Stomach (tissue), 9 donors: ENCODE measurements around the gene DSG4. TPM values are rescaled to one million over a fixed set of nuclear protein-coding genes. Genes with fewer than 3 reads are reported as not detected.

ENCODE experiments used
- DNase-seq, 2 donors: peaks; one replicate each; pipeline versions ENCODE4 v3.0.0 to v3.0.0-alpha.2; 2013 to 2019
- H3K27ac ChIP-seq, 5 donors: fragments of 200-600 bp in 4 of 5; sonication (generic) in 4 of 5; one replicate each; pipeline ENCODE4 v1.5.1; 2013 to 2019; ENCODE audit warnings: mild to moderate bottlenecking in 1 of 5, moderate library complexity in 1 of 5
- H3K27me3 ChIP-seq, 3 donors: fragments of 200-600 bp; sonication (generic); one replicate each; pipeline ENCODE4 v1.5.1; 2017 to 2019; ENCODE audit warnings: mixed run types in 1 of 3
- H3K36me3 ChIP-seq, 4 donors: fragments of 200-600 bp; sonication (generic); 1 replicate in 3 of 4; 2 replicates in 1 of 4; pipeline ENCODE4 v1.5.1; 2016 to 2019
- H3K4me1 ChIP-seq, 4 donors: fragments of 200-600 bp; sonication (generic); one replicate each; pipeline ENCODE4 v1.5.1; 2016 to 2019
- H3K4me3 ChIP-seq, 4 donors: fragments of 200-600 bp; sonication (generic) in 3 of 4; one replicate each; pipeline ENCODE4 v1.5.1; 2016 to 2019; ENCODE audit warnings: mild to moderate bottlenecking in 1 of 4
- H3K9me3 ChIP-seq, 4 donors: fragments of 200-600 bp; sonication (generic); one replicate each; pipeline ENCODE4 v1.5.1; 2016 to 2019
- EP300 ChIP-seq: sonication (generic); formaldehyde crosslinking; IDR thresholded peaks from one replicate; pipeline ENCODE4 v1.6.1; 2017; ENCODE audit warnings: antibody characterized with exemption
- POLR2A ChIP-seq, 4 donors: fragments of 450-650 bp; IDR thresholded peaks; one replicate each; pipeline ENCODE4 v1.6.1; 2016; ENCODE audit warnings: antibody characterized with exemption in 4 of 4, control low read depth in 2 of 4, mild to moderate bottlenecking in 1 of 4, moderate library complexity in 1 of 4
- POLR2AphosphoS5 ChIP-seq, 3 donors: sonication (generic); formaldehyde crosslinking; IDR thresholded peaks; one replicate each; pipeline ENCODE4 v1.6.1; 2016; ENCODE audit warnings: antibody characterized with exemption in 3 of 3
- WGBS, 5 donors: extraction: QIAGEN DNeasy Blood & Tissue Kit in 3 of 5; methylation state at CpG; one replicate each; pipeline versions ENCODE4 v1.1.5 to v1.1.7; 2013 to 2018; 5-methylcytosine and 5-hydroxymethylcytosine counted together
- intact Hi-C: fragments of 100-400 bp; cut with DNase I; formaldehyde crosslinking; loops from one replicate; pipeline ENCODE4 v1.15.1; 2023; ENCODE audit warnings: low total_unique reads
- polyA plus RNA-seq, 3 donors: library from polyadenylated mRNA; stranded (reverse); fragments of 200-250 nt; gene quantifications; one replicate each; pipeline ENCODE4 v1.2.3, GENCODE V29; 2013
- total RNA-seq, 5 donors: library from RNA; depleted of rRNA; stranded (reverse); fragments of >200 nt; gene quantifications; one replicate each; pipeline versions ENCODE4 v1.1.0 to v1.2.3, GENCODE V29; 2014 to 2016
- TF ChIP-seq, protein P1 (sequence below), 7 experiments: fragments of 450-650 bp in 4 of 7; fragments of 200-600 bp in 3 of 7; sonication (generic) in 3 of 7; IDR thresholded peaks; one replicate each; pipeline ENCODE4 v1.5.1; 2016 to 2019; ENCODE audit warnings: antibody characterized with exemption in 7 of 7, control low read depth in 2 of 7, mild to moderate bottlenecking in 1 of 7
- donor health status: healthy with polysubstance abuse.
- donor health status: Bipolar disorder and iron deficiency.
- donor health status: healthy.

The DSG4 gene
- total and polyA plus RNA-seq, 8 donors, result 0.55 to 0.76 TPM; not detected in 6

DNA sequence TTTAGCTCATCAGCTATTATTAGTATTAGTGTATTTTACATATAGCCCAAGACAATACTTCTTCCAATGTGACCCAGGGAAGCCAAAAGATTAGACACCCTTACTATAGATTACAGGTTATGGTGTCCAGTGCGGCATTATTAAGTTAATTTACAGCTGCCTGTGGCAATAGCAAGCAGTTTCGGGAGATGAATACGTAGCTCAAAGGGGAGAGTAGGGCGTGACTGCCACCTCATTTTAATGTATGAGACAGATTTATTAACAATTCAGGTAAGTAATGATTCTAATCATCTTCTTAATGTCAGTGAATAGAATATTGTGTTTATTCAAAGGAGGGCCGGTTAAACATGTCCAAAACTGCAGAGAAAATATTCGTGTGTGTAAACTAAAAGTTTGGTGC is 64.2 kb downstream of the DSG4 start:
- intact Hi-C loops, result no loop called here
- H3K27me3 ChIP-seq, result no peaks in the 10 kb centered on the region
- no peaks in the 10 kb centered on the region for H3K9me3 ChIP-seq
- WGBS, 5 donors, result 84 to 92% (median 90%) methylated on average over 6 of the region's 6 CpGs
- no peak overlapping the region for H3K27ac ChIP-seq
- no peak for DNase-seq
- TF ChIP-seq, protein P1, sequence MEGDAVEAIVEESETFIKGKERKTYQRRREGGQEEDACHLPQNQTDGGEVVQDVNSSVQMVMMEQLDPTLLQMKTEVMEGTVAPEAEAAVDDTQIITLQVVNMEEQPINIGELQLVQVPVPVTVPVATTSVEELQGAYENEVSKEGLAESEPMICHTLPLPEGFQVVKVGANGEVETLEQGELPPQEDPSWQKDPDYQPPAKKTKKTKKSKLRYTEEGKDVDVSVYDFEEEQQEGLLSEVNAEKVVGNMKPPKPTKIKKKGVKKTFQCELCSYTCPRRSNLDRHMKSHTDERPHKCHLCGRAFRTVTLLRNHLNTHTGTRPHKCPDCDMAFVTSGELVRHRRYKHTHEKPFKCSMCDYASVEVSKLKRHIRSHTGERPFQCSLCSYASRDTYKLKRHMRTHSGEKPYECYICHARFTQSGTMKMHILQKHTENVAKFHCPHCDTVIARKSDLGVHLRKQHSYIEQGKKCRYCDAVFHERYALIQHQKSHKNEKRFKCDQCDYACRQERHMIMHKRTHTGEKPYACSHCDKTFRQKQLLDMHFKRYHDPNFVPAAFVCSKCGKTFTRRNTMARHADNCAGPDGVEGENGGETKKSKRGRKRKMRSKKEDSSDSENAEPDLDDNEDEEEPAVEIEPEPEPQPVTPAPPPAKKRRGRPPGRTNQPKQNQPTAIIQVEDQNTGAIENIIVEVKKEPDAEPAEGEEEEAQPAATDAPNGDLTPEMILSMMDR (IDR thresholded peaks at IDR 0.05), result no peak
- TF ChIP-seq EP300 (no peak), POLR2A (IDR thresholded peaks at IDR 0.05) (no peak), POLR2AphosphoS5 (IDR thresholded peaks at IDR 0.05) (no peak)
- no peaks in the 10 kb centered on the region for H3K36me3 ChIP-seq
- no peaks in the 10 kb centered on the region for H3K4me1 ChIP-seq
- H3K4me3 ChIP-seq, result no peak overlapping the region

DNA sequence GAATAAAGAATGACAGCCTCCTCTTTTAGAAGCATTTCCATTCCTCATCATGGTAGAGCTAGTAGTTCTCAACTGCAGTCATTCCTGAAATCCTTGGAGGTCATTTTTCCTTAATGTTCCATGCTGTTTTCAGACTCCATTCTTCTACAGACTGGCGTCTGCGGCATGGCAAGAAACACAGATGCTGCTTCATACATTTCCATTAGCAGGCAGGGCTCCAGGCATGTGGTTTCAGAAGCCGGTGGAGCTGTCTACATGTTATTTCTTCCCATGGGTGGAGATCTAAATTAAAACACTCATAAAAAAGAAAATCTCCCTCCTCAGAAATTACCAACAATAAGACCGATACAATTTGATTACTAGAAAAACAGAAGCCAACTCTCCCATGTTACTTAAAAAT is 64.9 kb downstream of the DSG4 start:
- intact Hi-C loops, result no loop called here
- no peaks in the 10 kb centered on the region for H3K27me3 ChIP-seq
- H3K36me3 ChIP-seq, result no peaks in the 10 kb centered on the region
- H3K4me1 ChIP-seq, result no peaks in the 10 kb centered on the region
- H3K9me3 ChIP-seq, result no peaks in the 10 kb centered on the region
- no peak overlapping the region for H3K27ac ChIP-seq
- DNase-seq, result no peak
- no peak overlapping the region for H3K4me3 ChIP-seq
- TF ChIP-seq, protein P1 (IDR thresholded peaks at IDR 0.05), result no peak
- TF ChIP-seq POLR2AphosphoS5 (IDR thresholded peaks at IDR 0.05) (no peak), EP300 (no peak), POLR2A (IDR thresholded peaks at IDR 0.05) (no peak)
- WGBS, 5 donors, result 85 to 93% (median 88%) methylated on average over 4 of the region's 4 CpGs

DNA sequence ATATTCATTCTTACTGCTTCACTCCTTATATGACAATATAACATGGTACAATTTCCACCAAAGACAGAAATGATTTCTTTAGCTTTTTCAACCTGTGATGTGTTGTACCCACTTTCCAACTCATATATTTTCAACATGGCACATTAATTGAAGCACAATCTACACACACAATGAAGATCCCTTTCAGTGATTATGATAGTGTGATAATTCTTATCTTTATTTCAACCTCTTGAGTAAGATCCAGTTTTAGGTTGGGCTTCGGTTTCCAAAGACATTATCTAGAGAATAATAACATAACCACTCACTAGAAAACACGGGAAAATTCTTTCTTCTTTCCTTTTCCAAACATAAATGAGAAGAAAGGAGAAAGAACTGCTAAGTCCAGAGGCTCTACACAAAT is 67.6 kb downstream of the DSG4 start:
- intact Hi-C loops, result no loop called here
- 50 to 66% (median 64%) methylated on average over 2 of the region's 2 CpGs for WGBS, 5 donors
- Histone ChIP-seq H3K4me1 (no peaks in the 10 kb centered on the region), H3K36me3 (no peaks in the 10 kb centered on the region), H3K9me3 (no peaks in the 10 kb centered on the region), H3K27ac (no peak overlapping the region), H3K27me3 (no peaks in the 10 kb centered on the region), H3K4me3 (no peak overlapping the region)
- TF ChIP-seq, protein P1 (IDR thresholded peaks at IDR 0.05), result no peak
- TF ChIP-seq POLR2A (IDR thresholded peaks at IDR 0.05) (no peak), EP300 (no peak), POLR2AphosphoS5 (IDR thresholded peaks at IDR 0.05) (no peak)
- DNase-seq, result no peak

DNA sequence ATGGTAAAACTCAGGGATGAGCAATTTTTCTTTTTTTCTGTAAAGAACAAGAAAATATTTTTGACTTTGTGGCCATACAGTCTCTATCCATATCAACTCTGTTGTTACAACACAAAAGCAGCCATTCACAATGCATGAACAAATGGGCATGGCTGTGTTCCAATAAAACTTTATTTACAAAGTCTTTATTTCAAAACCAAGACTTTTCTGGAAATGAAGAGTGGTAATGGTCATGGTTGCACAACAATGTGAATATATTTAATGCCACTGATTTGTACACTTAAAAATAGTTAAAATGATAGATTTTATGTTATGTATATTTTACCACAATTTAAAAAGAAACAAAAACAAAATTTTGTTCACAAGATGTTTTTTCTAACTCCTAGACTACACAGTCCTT is 69.3 kb downstream of the DSG4 start:
- Histone ChIP-seq H3K36me3 (no peaks in the 10 kb centered on the region), H3K4me3 (no peak overlapping the region), H3K9me3 (no peaks in the 10 kb centered on the region), H3K27ac (no peak overlapping the region), H3K27me3 (no peaks in the 10 kb centered on the region), H3K4me1 (no peaks in the 10 kb centered on the region)
- intact Hi-C loops, result no loop called here
- TF ChIP-seq POLR2AphosphoS5 (IDR thresholded peaks at IDR 0.05), result no peak
- TF ChIP-seq POLR2A (IDR thresholded peaks at IDR 0.05), result no peak
- TF ChIP-seq, protein P1 (IDR thresholded peaks at IDR 0.05), result no peak
- TF ChIP-seq EP300, result no peak
- DNase-seq, result no peak
